GM23338 (cell line): ENCODE results near the gene KMT2E. TPM values are rescaled to one million over a fixed set of nuclear protein-coding genes. Genes with fewer than 3 reads are reported as not detected.

Experiments used
- ATAC-seq: fragments of 200-7000 bp; cut with Tn5 transposase; 3 replicates; pipeline ENCODE4 v1.9.1; 2020
- DNase-seq: peaks from one replicate; pipeline ENCODE4 v3.0.0-alpha.2; 2015; ENCODE audit warnings: low spot score
- H2AFZ ChIP-seq: fragments of 200-600 bp; sonication (generic); 2 replicates; pipeline ENCODE4 v1.8.0; 2016; ENCODE audit warnings: antibody characterized with exemption, mild to moderate bottlenecking, moderate library complexity
- H3F3A ChIP-seq: fragments of 200-600 bp; sonication (generic); replicated peaks from 2 replicates; pipeline ENCODE4 v1.8.0; 2017; ENCODE audit warnings: antibody characterized with exemption, mixed run types, low read depth
- H3K27ac ChIP-seq: fragments of 200-600 bp; sonication (generic); 2 replicates; pipeline ENCODE4 v1.6.1; 2016; ENCODE audit warnings: low read depth
- H3K27me3 ChIP-seq: fragments of 200-600 bp; sonication (generic); 2 replicates; pipeline ENCODE4 v1.8.0; 2016; ENCODE audit warnings: mild to moderate bottlenecking, mixed run types, moderate library complexity; ENCODE audit not compliant: insufficient read depth
- H3K36me3 ChIP-seq: fragments of 200-600 bp; sonication (generic); 2 replicates; pipeline ENCODE4 v1.8.0; 2016; ENCODE audit warnings: mild to moderate bottlenecking; ENCODE audit not compliant: insufficient read depth
- H3K4me1 ChIP-seq: fragments of 200-600 bp; sonication (generic); 2 replicates; pipeline ENCODE4 v1.8.0; 2016; ENCODE audit warnings: mild to moderate bottlenecking, moderate library complexity; ENCODE audit not compliant: insufficient read depth
- H3K4me2 ChIP-seq: fragments of 200-600 bp; sonication (generic); 2 replicates; pipeline ENCODE4 v1.7.1; 2017; ENCODE audit warnings: mixed run types
- H3K4me3 ChIP-seq: fragments of 200-600 bp; sonication (generic); 2 replicates; pipeline ENCODE4 v1.6.1; 2016; ENCODE audit warnings: mixed run types
- H3K79me2 ChIP-seq: fragments of 200-600 bp; sonication (generic); replicated peaks from 2 replicates; pipeline ENCODE4 v1.8.0; 2017; ENCODE audit warnings: mild to moderate bottlenecking; ENCODE audit not compliant: insufficient read depth
- H3K9me2 ChIP-seq: fragments of 200-600 bp; sonication (generic); 2 replicates; pipeline ENCODE4 v1.8.0; 2017; ENCODE audit not compliant: insufficient read depth
- H4K20me1 ChIP-seq: fragments of 200-600 bp; sonication (generic); replicated peaks from 2 replicates; pipeline ENCODE4 v1.8.0; 2017; ENCODE audit warnings: mild to moderate bottlenecking; ENCODE audit not compliant: insufficient read depth
- H3K27ac Mint-ChIP-seq: 2 replicates; pipeline ENCODE4 v1.8.0; 2020; ENCODE audit warnings: inconsistent platforms, mild to moderate bottlenecking, moderate library complexity, mixed read lengths
- H3K27me3 Mint-ChIP-seq: 3 replicates; pipeline ENCODE4 v1.8.0; 2022; ENCODE audit warnings: low read depth, mild to moderate bottlenecking, moderate library complexity, mixed read lengths, inconsistent platforms; ENCODE audit not compliant: insufficient read depth, poor library complexity
- H3K36me3 Mint-ChIP-seq: 3 replicates; pipeline ENCODE4 v1.8.0; 2021; ENCODE audit warnings: low read depth, mild to moderate bottlenecking, inconsistent platforms, moderate library complexity, mixed read lengths
- H3K4me1 Mint-ChIP-seq: 3 replicates; pipeline ENCODE4 v1.8.0; 2020; ENCODE audit warnings: mild to moderate bottlenecking, inconsistent platforms, mixed read lengths
- H3K4me3 Mint-ChIP-seq: 3 replicates; pipeline ENCODE4 v1.8.0; 2021; ENCODE audit warnings: moderate library complexity, mild to moderate bottlenecking, inconsistent platforms, mixed read lengths
- H3K9me3 Mint-ChIP-seq: 3 replicates; pipeline ENCODE4 v1.8.0; 2020; ENCODE audit warnings: moderate library complexity, mild to moderate bottlenecking, inconsistent platforms, mixed read lengths
- ETS1 ChIP-seq: IDR thresholded peaks from 2 replicates; pipeline ENCODE4 v1.6.1; 2016; ENCODE audit warnings: antibody characterized with exemption
- EZH2phosphoT487 ChIP-seq: fragments of 200-600 bp; sonication (generic); IDR thresholded peaks from one replicate; pipeline ENCODE4 v1.8.1; 2018; ENCODE audit warnings: antibody characterized with exemption; ENCODE audit not compliant: unreplicated experiment
- JUNB ChIP-seq: IDR thresholded peaks from one replicate; pipeline ENCODE4 v1.6.1; 2016; ENCODE audit warnings: antibody characterized with exemption; ENCODE audit not compliant: unreplicated experiment
- REST ChIP-seq: IDR thresholded peaks from one replicate; pipeline ENCODE4 v1.6.1; 2018; ENCODE audit warnings: antibody characterized with exemption; ENCODE audit not compliant: unreplicated experiment
- ZNF114 ChIP-seq: fragments of 250-450 bp; sonication (Bioruptor Pico); IDR thresholded peaks from 2 replicates; pipeline ENCODE4 v1.5.0; 2020; ENCODE audit warnings: mild to moderate bottlenecking, moderate library complexity
- ZNF331 ChIP-seq: fragments of 250-450 bp; sonication (Bioruptor Pico); IDR thresholded peaks from 2 replicates; pipeline ENCODE4 v1.5.0; 2020; ENCODE audit warnings: low read depth, mild to moderate bottlenecking, moderate library complexity
- polyA plus RNA-seq: library from polyadenylated mRNA; unstranded; fragments of >200 nt; fragmentation: Nextera tagmentation; extraction: Ambion mirVana; gene quantifications from 2 replicates; pipeline ENCODE4 v1.2.1, GENCODE V29; 2016
- total RNA-seq: library from RNA; depleted of rRNA; stranded (reverse); fragments of >200 nt; shearing (Covaris generic); gene quantifications from 2 replicates; pipeline ENCODE4 v1.2.3, GENCODE V29; 2014
- TF ChIP-seq, protein P1 (sequence below): fragments of 250-450 bp; sonication (Bioruptor Pico); IDR thresholded peaks from 2 replicates; pipeline ENCODE4 v1.5.0; 2020; ENCODE audit warnings: mild to moderate bottlenecking, moderate library complexity

KMT2E gene
- total and polyA plus RNA-seq, 2 experiments from 2014 or later: 50.2 to 70.9 TPM

DNA sequence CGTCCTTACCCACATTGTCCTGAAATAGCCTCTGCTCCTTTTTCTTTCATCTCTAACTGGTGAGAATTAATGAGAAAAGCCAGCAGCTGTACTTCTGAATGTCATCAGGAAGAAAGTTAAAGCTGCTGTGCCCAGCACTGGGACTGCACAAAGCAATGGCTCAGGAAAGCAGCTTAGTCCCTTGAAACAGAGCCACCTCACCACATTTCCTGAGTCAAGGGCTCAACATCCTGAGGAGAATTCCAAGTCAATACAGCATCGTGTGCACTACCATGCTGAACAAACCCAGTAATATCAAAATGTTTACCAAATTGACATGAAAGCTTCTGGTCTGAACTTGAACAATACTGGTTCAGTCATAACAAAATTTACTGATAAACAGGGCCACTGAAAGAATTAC lies 140.1 kb downstream of the KMT2E start (continued):
- TF ChIP-seq, protein P1, sequence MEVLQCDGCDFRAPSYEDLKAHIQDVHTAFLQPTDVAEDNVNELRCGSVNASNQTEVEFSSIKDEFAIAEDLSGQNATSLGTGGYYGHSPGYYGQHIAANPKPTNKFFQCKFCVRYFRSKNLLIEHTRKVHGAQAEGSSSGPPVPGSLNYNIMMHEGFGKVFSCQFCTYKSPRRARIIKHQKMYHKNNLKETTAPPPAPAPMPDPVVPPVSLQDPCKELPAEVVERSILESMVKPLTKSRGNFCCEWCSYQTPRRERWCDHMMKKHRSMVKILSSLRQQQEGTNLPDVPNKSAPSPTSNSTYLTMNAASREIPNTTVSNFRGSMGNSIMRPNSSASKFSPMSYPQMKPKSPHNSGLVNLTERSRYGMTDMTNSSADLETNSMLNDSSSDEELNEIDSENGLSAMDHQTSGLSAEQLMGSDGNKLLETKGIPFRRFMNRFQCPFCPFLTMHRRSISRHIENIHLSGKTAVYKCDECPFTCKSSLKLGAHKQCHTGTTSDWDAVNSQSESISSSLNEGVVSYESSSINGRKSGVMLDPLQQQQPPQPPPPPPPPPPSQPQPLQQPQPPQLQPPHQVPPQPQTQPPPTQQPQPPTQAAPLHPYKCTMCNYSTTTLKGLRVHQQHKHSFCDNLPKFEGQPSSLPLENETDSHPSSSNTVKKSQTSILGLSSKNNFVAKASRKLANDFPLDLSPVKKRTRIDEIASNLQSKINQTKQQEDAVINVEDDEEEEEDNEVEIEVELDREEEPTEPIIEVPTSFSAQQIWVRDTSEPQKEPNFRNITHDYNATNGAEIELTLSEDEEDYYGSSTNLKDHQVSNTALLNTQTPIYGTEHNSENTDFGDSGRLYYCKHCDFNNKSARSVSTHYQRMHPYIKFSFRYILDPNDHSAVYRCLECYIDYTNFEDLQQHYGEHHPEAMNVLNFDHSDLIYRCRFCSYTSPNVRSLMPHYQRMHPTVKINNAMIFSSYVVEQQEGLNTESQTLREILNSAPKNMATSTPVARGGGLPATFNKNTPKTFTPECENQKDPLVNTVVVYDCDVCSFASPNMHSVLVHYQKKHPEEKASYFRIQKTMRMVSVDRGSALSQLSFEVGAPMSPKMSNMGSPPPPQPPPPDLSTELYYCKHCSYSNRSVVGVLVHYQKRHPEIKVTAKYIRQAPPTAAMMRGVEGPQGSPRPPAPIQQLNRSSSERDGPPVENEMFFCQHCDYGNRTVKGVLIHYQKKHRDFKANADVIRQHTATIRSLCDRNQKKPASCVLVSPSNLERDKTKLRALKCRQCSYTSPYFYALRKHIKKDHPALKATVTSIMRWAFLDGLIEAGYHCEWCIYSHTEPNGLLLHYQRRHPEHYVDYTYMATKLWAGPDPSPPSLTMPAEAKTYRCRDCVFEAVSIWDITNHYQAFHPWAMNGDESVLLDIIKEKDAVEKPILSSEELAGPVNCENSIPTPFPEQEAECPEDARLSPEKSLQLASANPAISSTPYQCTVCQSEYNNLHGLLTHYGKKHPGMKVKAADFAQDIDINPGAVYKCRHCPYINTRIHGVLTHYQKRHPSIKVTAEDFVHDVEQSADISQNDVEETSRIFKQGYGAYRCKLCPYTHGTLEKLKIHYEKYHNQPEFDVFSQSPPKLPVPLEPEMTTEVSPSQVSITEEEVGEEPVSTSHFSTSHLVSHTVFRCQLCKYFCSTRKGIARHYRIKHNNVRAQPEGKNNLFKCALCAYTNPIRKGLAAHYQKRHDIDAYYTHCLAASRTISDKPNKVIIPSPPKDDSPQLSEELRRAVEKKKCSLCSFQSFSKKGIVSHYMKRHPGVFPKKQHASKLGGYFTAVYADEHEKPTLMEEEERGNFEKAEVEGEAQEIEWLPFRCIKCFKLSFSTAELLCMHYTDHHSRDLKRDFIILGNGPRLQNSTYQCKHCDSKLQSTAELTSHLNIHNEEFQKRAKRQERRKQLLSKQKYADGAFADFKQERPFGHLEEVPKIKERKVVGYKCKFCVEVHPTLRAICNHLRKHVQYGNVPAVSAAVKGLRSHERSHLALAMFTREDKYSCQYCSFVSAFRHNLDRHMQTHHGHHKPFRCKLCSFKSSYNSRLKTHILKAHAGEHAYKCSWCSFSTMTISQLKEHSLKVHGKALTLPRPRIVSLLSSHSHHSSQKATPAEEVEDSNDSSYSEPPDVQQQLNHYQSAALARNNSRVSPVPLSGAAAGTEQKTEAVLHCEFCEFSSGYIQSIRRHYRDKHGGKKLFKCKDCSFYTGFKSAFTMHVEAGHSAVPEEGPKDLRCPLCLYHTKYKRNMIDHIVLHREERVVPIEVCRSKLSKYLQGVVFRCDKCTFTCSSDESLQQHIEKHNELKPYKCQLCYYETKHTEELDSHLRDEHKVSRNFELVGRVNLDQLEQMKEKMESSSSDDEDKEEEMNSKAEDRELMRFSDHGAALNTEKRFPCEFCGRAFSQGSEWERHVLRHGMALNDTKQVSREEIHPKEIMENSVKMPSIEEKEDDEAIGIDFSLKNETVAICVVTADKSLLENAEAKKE (CRISPR knock-in tag): no peak
- no peak for TF ChIP-seq JUNB
- no peak for TF ChIP-seq ZNF331 (CRISPR knock-in tag)

DNA sequence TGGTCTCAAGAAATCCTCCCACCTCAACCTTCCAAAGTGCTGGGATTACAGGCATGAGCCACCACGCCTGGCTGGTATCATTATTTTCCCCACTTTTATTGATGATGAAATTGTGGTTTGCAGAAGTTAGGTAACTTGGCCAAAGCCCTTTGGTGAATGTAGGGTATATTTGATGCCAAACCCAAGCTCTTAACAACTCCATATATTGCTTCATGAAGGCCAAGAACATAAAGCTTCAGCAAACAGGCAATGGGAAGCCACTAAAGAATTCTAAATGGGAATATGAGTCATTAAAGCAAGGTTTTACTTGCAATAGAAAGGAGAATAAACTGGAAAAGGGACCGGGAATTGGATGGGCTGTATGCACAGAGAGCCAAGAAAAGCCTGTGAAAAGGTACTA lies 142.7 kb downstream of the KMT2E start:
- H3K9me3 Mint-ChIP-seq: no peaks in the 10 kb centered on the region
- Histone ChIP-seq H3K9me2 (no peaks in the 10 kb centered on the region), H3F3A (no peaks in the 10 kb centered on the region), H3K27me3 (no peaks in the 10 kb centered on the region), H3K27ac (no peak overlapping the region), H3K4me3 (no peak overlapping the region), H3K79me2 (no peaks in the 10 kb centered on the region; the same call in 1 of the 2 replicates), H3K36me3 (no peaks in the 10 kb centered on the region), H2AFZ (no peak overlapping the region), H3K4me2 (no peak overlapping the region), H4K20me1 (no peaks in the 10 kb centered on the region), H3K4me1 (no peaks in the 10 kb centered on the region)
- H3K27me3 Mint-ChIP-seq: no peaks in the 10 kb centered on the region
- no peak overlapping the region for H3K4me3 Mint-ChIP-seq
- TF ChIP-seq ETS1: no peak
- TF ChIP-seq REST: no peak
- no peak for TF ChIP-seq EZH2phosphoT487
- no peak for TF ChIP-seq ZNF331 (CRISPR knock-in tag)
- no peak for TF ChIP-seq ZNF114 (CRISPR knock-in tag)
- H3K27ac Mint-ChIP-seq: no peak overlapping the region; the same call in 1 of the 2 replicates
- no peak for ATAC-seq
- no peaks in the 10 kb centered on the region for H3K4me1 Mint-ChIP-seq
- H3K36me3 Mint-ChIP-seq: no peaks in the 10 kb centered on the region; the same call in 2 of the 3 replicates
- DNase-seq: no peak
